Neural cell (in vitro differentiated cells): ENCODE results near the gene SLC35A3. TPM values are rescaled to one million over a fixed set of nuclear protein-coding genes. Genes with fewer than 3 reads are reported as not detected.

Source experiments
- H2AFZ ChIP-seq: fragments of 200-600, 300-800 bp; sonication (generic), shearing (Covaris generic); 2 replicates; pipeline ENCODE4 v1.6.0; 2014; ENCODE audit warnings: low read depth, mild to moderate bottlenecking, antibody characterized with exemption, low read length, moderate library complexity
- H3F3A ChIP-seq: fragments of 200-600 bp; shearing (Covaris generic); 2 replicates; pipeline ENCODE4 v1.6.1; 2016; ENCODE audit warnings: mild to moderate bottlenecking, moderate library complexity, mixed read lengths, antibody characterized with exemption, low read length; ENCODE audit not compliant: insufficient read depth, poor library complexity, severe bottlenecking
- H3K27ac ChIP-seq: fragments of 200-600, 300-800 bp; sonication (generic), shearing (Covaris generic); 2 replicates; pipeline ENCODE4 v1.5.1; 2014; ENCODE audit warnings: mild to moderate bottlenecking, low read length, moderate library complexity
- H3K27me3 ChIP-seq: fragments of 300-800, 200-600 bp; sonication (generic), shearing (Covaris generic); 2 replicates; pipeline ENCODE4 v1.6.0; 2014; ENCODE audit warnings: mild to moderate bottlenecking, low read depth, low read length, moderate library complexity; ENCODE audit not compliant: insufficient read depth
- H3K36me3 ChIP-seq: fragments of 300-800, 200-600 bp; sonication (generic), shearing (Covaris generic); 2 replicates; pipeline ENCODE4 v1.5.1; 2014; ENCODE audit warnings: mild to moderate bottlenecking, antibody characterized with exemption, low read length, moderate library complexity; ENCODE audit not compliant: insufficient read depth
- H3K4me2 ChIP-seq: fragments of 300-800, 200-600 bp; sonication (generic), shearing (Covaris generic); 2 replicates; pipeline ENCODE4 v1.6.0; 2014; ENCODE audit warnings: mild to moderate bottlenecking, low read length
- H3K4me3 ChIP-seq: fragments of 300-800, 200-600 bp; sonication (generic), shearing (Covaris generic); 2 replicates; pipeline ENCODE4 v1.5.1; 2014; ENCODE audit warnings: mild to moderate bottlenecking, low read length, moderate library complexity
- H3K79me2 ChIP-seq: fragments of 200-600 bp; shearing (Covaris generic); replicated peaks from 2 replicates; pipeline ENCODE4 v1.6.0; 2014; ENCODE audit warnings: mild to moderate bottlenecking, low read length, moderate library complexity; ENCODE audit not compliant: insufficient read depth
- H3K9ac ChIP-seq: fragments of 300-800, 200-600 bp; sonication (generic), shearing (Covaris generic); 2 replicates; pipeline ENCODE4 v1.6.1; 2016; ENCODE audit warnings: mild to moderate bottlenecking, low read length, mixed read lengths
- H3K9me2 ChIP-seq: fragments of 200-600 bp; shearing (Covaris generic); 2 replicates; pipeline ENCODE4 v1.6.1; 2016; ENCODE audit warnings: mild to moderate bottlenecking, low read length, mixed read lengths; ENCODE audit not compliant: insufficient read depth
- H3K9me3 ChIP-seq: fragments of 200-600, 300-800 bp; sonication (generic), shearing (Covaris generic); 2 replicates; pipeline ENCODE4 v1.6.1; 2016; ENCODE audit warnings: mild to moderate bottlenecking, mixed run types, low read length, moderate library complexity, mixed read lengths
- H4K20me1 ChIP-seq: fragments of 200-600 bp; shearing (Covaris generic); 2 replicates; pipeline ENCODE4 v1.6.1; 2016; ENCODE audit warnings: mild to moderate bottlenecking, mixed run types; ENCODE audit not compliant: insufficient read depth
- CTCF ChIP-seq: fragments of 450-650 bp; IDR thresholded peaks from 2 replicates; pipeline ENCODE4 v1.5.1; 2014; ENCODE audit warnings: antibody characterized with exemption, mild to moderate bottlenecking, moderate library complexity; ENCODE audit not compliant: poor library complexity, severe bottlenecking
- EP300 ChIP-seq: fragments of 450-650 bp; conservative IDR thresholded peaks from 2 replicates; pipeline ENCODE4 v1.6.1; 2014; ENCODE audit warnings: antibody characterized with exemption, mild to moderate bottlenecking, moderate library complexity; ENCODE audit not compliant: poor library complexity, severe bottlenecking
- EZH2 ChIP-seq: fragments of 200-600, 300-800 bp; shearing (Covaris generic), sonication (generic); IDR thresholded peaks from 2 replicates; pipeline ENCODE4 v1.6.1; 2014; ENCODE audit warnings: antibody characterized with exemption, low read length, borderline replicate concordance, mild to moderate bottlenecking; ENCODE audit not compliant: insufficient read depth, poor library complexity, severe bottlenecking
- MXI1 ChIP-seq: fragments of 450-650 bp; conservative IDR thresholded peaks from 2 replicates; pipeline ENCODE4 v1.6.1; 2014; ENCODE audit warnings: antibody characterized with exemption, mild to moderate bottlenecking; ENCODE audit not compliant: poor library complexity, severe bottlenecking
- POLR2AphosphoS5 ChIP-seq: IDR thresholded peaks from 2 replicates; pipeline ENCODE4 v1.6.1; 2012
- RAD21 ChIP-seq: fragments of 450-650 bp; conservative IDR thresholded peaks from 2 replicates; pipeline ENCODE4 v1.6.1; 2014; ENCODE audit warnings: antibody characterized with exemption, mild to moderate bottlenecking, moderate library complexity
- REST ChIP-seq: IDR thresholded peaks from 2 replicates; pipeline ENCODE4 v1.6.1; 2012; ENCODE audit warnings: borderline replicate concordance
- SMC3 ChIP-seq: fragments of 450-650 bp; conservative IDR thresholded peaks from 2 replicates; pipeline ENCODE4 v1.6.1; 2014; ENCODE audit warnings: antibody characterized with exemption, mild to moderate bottlenecking, moderate library complexity; ENCODE audit not compliant: poor library complexity
- TAF1 ChIP-seq: IDR thresholded peaks from 2 replicates; pipeline ENCODE4 v1.6.1; 2012; ENCODE audit warnings: low read depth
- polyA plus RNA-seq: library from polyadenylated mRNA; depleted of rRNA; stranded (reverse); fragments of >200 nt; gene quantifications from 2 replicates; pipeline ENCODE4 v1.2.3, GENCODE V29; 2014

The SLC35A3 gene
- polyA plus RNA-seq, 1 donor from 2014 or later, result 26.8 TPM

- Histone ChIP-seq H3K9me3 (no peaks in the 10 kb centered on the region), H3K79me2 (peaks cover 4% of the 10 kb centered on the region), H3F3A (no peaks in the 10 kb centered on the region)
Observed at GRCh38 chr1:99979091-99979490, 9.3 kb downstream of the SLC35A3 start.

GRCh38 chr1:99980928-99981327, 11.1 kb downstream of the SLC35A3 start:
- no peaks in the 10 kb centered on the region for H3K36me3 ChIP-seq
- H3K4me3 ChIP-seq, result no peak overlapping the region
- H3K9ac ChIP-seq, result no peak overlapping the region
- H4K20me1 ChIP-seq, result no peaks in the 10 kb centered on the region
- no peak overlapping the region for H3K4me2 ChIP-seq
- TF ChIP-seq TAF1 (no peak), POLR2AphosphoS5 (no peak), MXI1 (no peak), CTCF (no peak), EP300 (no peak), REST (no peak), RAD21 (no peak)
- H3K79me2 ChIP-seq, result peaks cover 4% of the 10 kb centered on the region
- H3K27me3 ChIP-seq, result no peaks in the 10 kb centered on the region
- no peak overlapping the region for H3K27ac ChIP-seq
- no peaks in the 10 kb centered on the region for H3F3A ChIP-seq
- H3K9me3 ChIP-seq, result no peaks in the 10 kb centered on the region
- H3K9me2 ChIP-seq, result no peaks in the 10 kb centered on the region
- no peak overlapping the region for H2AFZ ChIP-seq

More at GRCh38 chr1:99979091-99979490, 9.3 kb downstream of the SLC35A3 start:
- Histone ChIP-seq H2AFZ (no peak overlapping the region), H4K20me1 (no peaks in the 10 kb centered on the region), H3K36me3 (no peaks in the 10 kb centered on the region), H3K4me3 (no peak overlapping the region), H3K27me3 (no peaks in the 10 kb centered on the region), H3K27ac (no peak overlapping the region), H3K9me2 (no peaks in the 10 kb centered on the region), H3K4me2 (no peak overlapping the region), H3K9ac (no peak overlapping the region)
- no peak for TF ChIP-seq SMC3
- TF ChIP-seq EZH2, result no peak

GRCh38 chr1:99986656-99987225, 16.9 kb downstream of the SLC35A3 start:
- Histone ChIP-seq H3F3A (no peaks in the 10 kb centered on the region), H3K4me2 (no peak overlapping the region), H3K27ac (no peak overlapping the region), H3K4me3 (no peak overlapping the region), H3K9ac (no peak overlapping the region), H3K9me3 (no peaks in the 10 kb centered on the region), H3K27me3 (no peaks in the 10 kb centered on the region), H3K79me2 (peaks cover 9% of the 10 kb centered on the region), H4K20me1 (no peaks in the 10 kb centered on the region), H2AFZ (no peak overlapping the region), H3K36me3 (no peaks in the 10 kb centered on the region), H3K9me2 (no peaks in the 10 kb centered on the region)
- TF ChIP-seq REST (no peak), EP300 (no peak), POLR2AphosphoS5 (no peak)
